Measurements from ENCODE around the gene SULT2B1.
A peak's percentile ranks its signal among the peaks of the same experiment; 100 is the strongest.

The SULT2B1 gene

GRCh38 chr19:48609571-48610108 is 57.7 kb downstream of the SULT2B1 start:
- Histone ChIP-seq H3K27me3 (ENCODE audit: control insufficient read depth in 5 of 5, insufficient read depth in 4 of 5, low read length in 5 of 5) (no peaks in the 10 kb centered on the region), H3K9me3 (ENCODE audit: control insufficient read depth in 5 of 5, low read length in 5 of 5) (no peaks in the 10 kb centered on the region)

GRCh38 chr19:48611872-48612271 is 59.9 kb downstream of the SULT2B1 start:
- Histone ChIP-seq H3K36me3 (ENCODE audit: control insufficient read depth in 5 of 5, insufficient read depth in 5 of 5, low read length in 5 of 5) (peaks cover 0 to 22% (median 22%) of the 10 kb centered on the region in 5 donors), H3K9ac (ENCODE audit: low read length in 5 of 5) (no peak overlapping the region), H3K27ac (ENCODE audit: low read depth, low read length) (no peak overlapping the region), H3K4me3 (ENCODE audit: low read depth in 1 of 5, low read length in 5 of 5) (no peak overlapping the region), H3K9me3 (ENCODE audit: control insufficient read depth in 5 of 5, low read length in 5 of 5) (no peaks in the 10 kb centered on the region), H3K27me3 (ENCODE audit: control insufficient read depth in 5 of 5, insufficient read depth in 4 of 5, low read length in 5 of 5) (no peaks in the 10 kb centered on the region), H3K4me1 (ENCODE audit: control insufficient read depth in 5 of 5, insufficient read depth in 5 of 5, low read length in 5 of 5) (peaks cover 0 to 19% (median 10%) of the 10 kb centered on the region in 5 donors)

More at GRCh38 chr19:48609571-48610108, 57.7 kb downstream of the SULT2B1 start:
- H3K9ac ChIP-seq (ENCODE audit: low read length in 5 of 5): no peak overlapping the region
- H3K36me3 ChIP-seq (ENCODE audit: control insufficient read depth in 5 of 5, insufficient read depth in 5 of 5, low read length in 5 of 5): no peaks in the 10 kb centered on the region
- H3K4me1 ChIP-seq (ENCODE audit: control insufficient read depth in 5 of 5, insufficient read depth in 5 of 5, low read length in 5 of 5): peaks cover 0 to 10% (median 4%) of the 10 kb centered on the region in 5 donors
- no peak overlapping the region for H3K4me3 ChIP-seq (ENCODE audit: low read depth in 1 of 5, low read length in 5 of 5)
- no peak overlapping the region for H3K27ac ChIP-seq (ENCODE audit: low read depth, low read length)

- no peak overlapping the region for H3K9ac ChIP-seq (ENCODE audit: low read length in 5 of 5)
- peaks cover 0 to 32% (median 30%) of the 10 kb centered on the region in 5 donors for H3K36me3 ChIP-seq (ENCODE audit: control insufficient read depth in 5 of 5, insufficient read depth in 5 of 5, low read length in 5 of 5)
- no peaks in the 10 kb centered on the region for H3K27me3 ChIP-seq (ENCODE audit: control insufficient read depth in 5 of 5, insufficient read depth in 4 of 5, low read length in 5 of 5)
- no peak overlapping the region for H3K27ac ChIP-seq (ENCODE audit: low read depth, low read length)
- H3K9me3 ChIP-seq (ENCODE audit: control insufficient read depth in 5 of 5, low read length in 5 of 5): no peaks in the 10 kb centered on the region
- no peak overlapping the region for H3K4me3 ChIP-seq (ENCODE audit: low read depth in 1 of 5, low read length in 5 of 5)
- peaks cover 7 to 33% (median 23%) of the 10 kb centered on the region in 5 donors for H3K4me1 ChIP-seq (ENCODE audit: control insufficient read depth in 5 of 5, insufficient read depth in 5 of 5, low read length in 5 of 5)
Observed at GRCh38 chr19:48613024-48613851, 61.3 kb downstream of the SULT2B1 start.

GRCh38 chr19:48613852-48614435 is 62.0 kb downstream of the SULT2B1 start:
- H3K36me3 ChIP-seq (ENCODE audit: control insufficient read depth in 5 of 5, insufficient read depth in 5 of 5, low read length in 5 of 5): peaks cover 0 to 32% (median 30%) of the 10 kb centered on the region in 5 donors
- H3K9me3 ChIP-seq (ENCODE audit: control insufficient read depth in 5 of 5, low read length in 5 of 5): no peaks in the 10 kb centered on the region
- peaks cover 7 to 33% (median 25%) of the 10 kb centered on the region in 5 donors for H3K4me1 ChIP-seq (ENCODE audit: control insufficient read depth in 5 of 5, insufficient read depth in 5 of 5, low read length in 5 of 5)
- no peak overlapping the region for H3K27ac ChIP-seq (ENCODE audit: low read depth, low read length)
- no peaks in the 10 kb centered on the region for H3K27me3 ChIP-seq (ENCODE audit: control insufficient read depth in 5 of 5, insufficient read depth in 4 of 5, low read length in 5 of 5)
- H3K4me3 ChIP-seq (ENCODE audit: low read depth in 1 of 5, low read length in 5 of 5): no peak overlapping the region
- H3K9ac ChIP-seq (ENCODE audit: low read length in 5 of 5): no peak overlapping the region

- Histone ChIP-seq H3K27me3 (ENCODE audit: control insufficient read depth in 5 of 5, insufficient read depth in 4 of 5, low read length in 5 of 5) (no peaks in the 10 kb centered on the region), H3K4me3 (ENCODE audit: low read depth in 1 of 5, low read length in 5 of 5) (no peak within 1 kb of the TSS), H3K4me1 (ENCODE audit: control insufficient read depth in 5 of 5, insufficient read depth in 5 of 5, low read length in 5 of 5) (peaks cover 10 to 36% (median 27%) of the 10 kb centered on the region in 5 donors), H3K9ac (ENCODE audit: low read length in 5 of 5) (peak within 1 kb of the TSS in 1 of 5 donors; percentile 28), H3K27ac (ENCODE audit: low read depth, low read length) (no peak within 1 kb of the TSS), H3K36me3 (ENCODE audit: control insufficient read depth in 5 of 5, insufficient read depth in 5 of 5, low read length in 5 of 5) (peaks cover 0 to 32% (median 30%) of the 10 kb centered on the region in 5 donors), H3K9me3 (ENCODE audit: control insufficient read depth in 5 of 5, low read length in 5 of 5) (no peaks in the 10 kb centered on the region)
Observed at GRCh38 chr19:48614436-48615230, 62.7 kb downstream of the SULT2B1 start, which contains the start of gene FAM83E. TSS of gene FAM83E (minus strand) at chr19:48615076. CDS start at chr19:48613372, 1,704 bp downstream.

GRCh38 chr19:48615231-48616040 is 63.5 kb downstream of the SULT2B1 start:
- H3K27ac ChIP-seq (ENCODE audit: low read depth, low read length): no peak overlapping the region
- peak overlapping the region in 1 of 5 donors; percentile 28 for H3K9ac ChIP-seq (ENCODE audit: low read length in 5 of 5)
- H3K9me3 ChIP-seq (ENCODE audit: control insufficient read depth in 5 of 5, low read length in 5 of 5): no peaks in the 10 kb centered on the region
- H3K4me3 ChIP-seq (ENCODE audit: low read depth in 1 of 5, low read length in 5 of 5): no peak overlapping the region
- peaks cover 10 to 44% (median 34%) of the 10 kb centered on the region in 5 donors for H3K4me1 ChIP-seq (ENCODE audit: control insufficient read depth in 5 of 5, insufficient read depth in 5 of 5, low read length in 5 of 5)
- peaks cover 0 to 32% (median 30%) of the 10 kb centered on the region in 5 donors for H3K36me3 ChIP-seq (ENCODE audit: control insufficient read depth in 5 of 5, insufficient read depth in 5 of 5, low read length in 5 of 5)
- H3K27me3 ChIP-seq (ENCODE audit: control insufficient read depth in 5 of 5, insufficient read depth in 4 of 5, low read length in 5 of 5): no peaks in the 10 kb centered on the region

GRCh38 chr19:48616041-48616436 is 64.1 kb downstream of the SULT2B1 start:
- Histone ChIP-seq H3K9ac (ENCODE audit: low read length in 5 of 5) (peak overlapping the region in 1 of 5 donors; percentile 28), H3K27me3 (ENCODE audit: control insufficient read depth in 5 of 5, insufficient read depth in 4 of 5, low read length in 5 of 5) (no peaks in the 10 kb centered on the region), H3K27ac (ENCODE audit: low read depth, low read length) (no peak overlapping the region), H3K36me3 (ENCODE audit: control insufficient read depth in 5 of 5, insufficient read depth in 5 of 5, low read length in 5 of 5) (peaks cover 0 to 32% (median 30%) of the 10 kb centered on the region in 5 donors), H3K4me3 (ENCODE audit: low read depth in 1 of 5, low read length in 5 of 5) (no peak overlapping the region), H3K9me3 (ENCODE audit: control insufficient read depth in 5 of 5, low read length in 5 of 5) (no peaks in the 10 kb centered on the region), H3K4me1 (ENCODE audit: control insufficient read depth in 5 of 5, insufficient read depth in 5 of 5, low read length in 5 of 5) (peaks cover 10 to 44% (median 34%) of the 10 kb centered on the region in 5 donors)

GRCh38 chr19:48616491-48617056 is 64.6 kb downstream of the SULT2B1 start:
- peak overlapping the region in 2 of 5 donors; percentile 88 to 97 for H3K9ac ChIP-seq (ENCODE audit: low read length in 5 of 5)
- peaks cover 0 to 32% (median 30%) of the 10 kb centered on the region in 5 donors for H3K36me3 ChIP-seq (ENCODE audit: control insufficient read depth in 5 of 5, insufficient read depth in 5 of 5, low read length in 5 of 5)
- no peaks in the 10 kb centered on the region for H3K9me3 ChIP-seq (ENCODE audit: control insufficient read depth in 5 of 5, low read length in 5 of 5)
- peak overlapping the region in 2 of 5 donors; percentile 32 to 86 for H3K4me3 ChIP-seq (ENCODE audit: low read depth in 1 of 5, low read length in 5 of 5)
- H3K27me3 ChIP-seq (ENCODE audit: control insufficient read depth in 5 of 5, insufficient read depth in 4 of 5, low read length in 5 of 5): no peaks in the 10 kb centered on the region
- H3K4me1 ChIP-seq (ENCODE audit: control insufficient read depth in 5 of 5, insufficient read depth in 5 of 5, low read length in 5 of 5): peaks cover 10 to 44% (median 34%) of the 10 kb centered on the region in 5 donors
- H3K27ac ChIP-seq (ENCODE audit: low read depth, low read length): no peak overlapping the region
